ENCODE measurements around the gene CRYBG1. TPM values are rescaled to one million over a fixed set of nuclear protein-coding genes. Genes with fewer than 3 reads are reported as not detected.

The CRYBG1 gene
- total RNA-seq, 1 donor from 2014 or later = 0.06 TPM

GRCh38 chr6:106516616-106517015 lies 156.1 kb downstream of the CRYBG1 start:
- H3K27ac Mint-ChIP-seq = no peak overlapping the region
- no peaks in the 10 kb centered on the region for H3K79me2 ChIP-seq (ENCODE audit: low read depth)

GRCh38 chr6:106517706-106518105 lies 157.2 kb downstream of the CRYBG1 start:
- Histone ChIP-seq H3K27ac (no peak overlapping the region), H3K9ac (no peak overlapping the region), H3K79me2 (ENCODE audit: low read depth) (no peaks in the 10 kb centered on the region), H3F3A (ENCODE audit: low read depth) (peaks cover 9% of the 10 kb centered on the region), H3K4me3 (no peak overlapping the region), H3K4me1 (no peaks in the 10 kb centered on the region), H3K9me3 (ENCODE audit: low read depth) (no peaks in the 10 kb centered on the region), H3K27me3 (peaks cover 28% of the 10 kb centered on the region), H4K20me1 (ENCODE audit: low read depth) (no peaks in the 10 kb centered on the region), H3K36me3 (no peaks in the 10 kb centered on the region), H2AFZ (replicated peaks) (no peak overlapping the region), H3K4me2 (no peak overlapping the region)
- TF ChIP-seq CTCF (IDR thresholded peaks at IDR 0.05) = no peak
- no peak for TF ChIP-seq EZH2 (IDR thresholded peaks at IDR 0.05)
- TF ChIP-seq EZH2phosphoT487 (IDR thresholded peaks at IDR 0.05) = no peak
- DNase-seq (ENCODE audit: low spot score) = no peak
- Mint-ChIP-seq H3K27me3 (ENCODE audit: insufficient read depth, low read depth) (peaks cover 29% of the 10 kb centered on the region), H3K27ac (no peak overlapping the region), H3K4me3 (no peak overlapping the region), H3K9me3 (no peaks in the 10 kb centered on the region), H3K36me3 (no peaks in the 10 kb centered on the region), H3K4me1 (peaks cover 6% of the 10 kb centered on the region)

More at GRCh38 chr6:106516616-106517015, 156.1 kb downstream of the CRYBG1 start:
- no peaks in the 10 kb centered on the region for H3K9me3 ChIP-seq (ENCODE audit: low read depth)
- H3K36me3 Mint-ChIP-seq = no peaks in the 10 kb centered on the region
- peaks cover 34% of the 10 kb centered on the region for H3K27me3 Mint-ChIP-seq (ENCODE audit: insufficient read depth, low read depth)
- peaks cover 9% of the 10 kb centered on the region for H3F3A ChIP-seq (ENCODE audit: low read depth)
- TF ChIP-seq EZH2phosphoT487 (IDR thresholded peaks at IDR 0.05) = no peak
- TF ChIP-seq EZH2 (IDR thresholded peaks at IDR 0.05) = no peak
- no peak for TF ChIP-seq CTCF (IDR thresholded peaks at IDR 0.05)
- no peak overlapping the region for H2AFZ ChIP-seq (replicated peaks)
- no peaks in the 10 kb centered on the region for H3K9me3 Mint-ChIP-seq
- no peak overlapping the region for H3K4me2 ChIP-seq
- H3K4me1 ChIP-seq = peaks cover 4% of the 10 kb centered on the region
- H3K9ac ChIP-seq = no peak overlapping the region
- no peak overlapping the region for H3K4me3 Mint-ChIP-seq
- no peak overlapping the region for H3K4me3 ChIP-seq
- H3K4me1 Mint-ChIP-seq = peaks cover 6% of the 10 kb centered on the region
- H4K20me1 ChIP-seq (ENCODE audit: low read depth) = peaks cover under 1% of the 10 kb centered on the region
- H3K27me3 ChIP-seq = peaks cover 39% of the 10 kb centered on the region
- no peaks in the 10 kb centered on the region for H3K36me3 ChIP-seq
- H3K27ac ChIP-seq = no peak overlapping the region
- DNase-seq (ENCODE audit: low spot score) = no peak

- no peak for TF ChIP-seq EZH2 (IDR thresholded peaks at IDR 0.05)
- TF ChIP-seq CTCF (IDR thresholded peaks at IDR 0.05) = no peak
- TF ChIP-seq EZH2phosphoT487 (IDR thresholded peaks at IDR 0.05) = no peak
- Histone ChIP-seq H2AFZ (replicated peaks) (no peak overlapping the region), H3K4me1 (no peaks in the 10 kb centered on the region), H3K4me3 (no peak overlapping the region), H3K27ac (no peak overlapping the region), H3K36me3 (no peaks in the 10 kb centered on the region), H4K20me1 (ENCODE audit: low read depth) (no peaks in the 10 kb centered on the region), H3F3A (ENCODE audit: low read depth) (no peaks in the 10 kb centered on the region), H3K9ac (no peak overlapping the region), H3K79me2 (ENCODE audit: low read depth) (no peaks in the 10 kb centered on the region), H3K27me3 (peaks cover 18% of the 10 kb centered on the region), H3K9me3 (ENCODE audit: low read depth) (no peaks in the 10 kb centered on the region), H3K4me2 (no peak overlapping the region)
- no peak overlapping the region for H3K4me3 Mint-ChIP-seq
- H3K27me3 Mint-ChIP-seq (ENCODE audit: insufficient read depth, low read depth) = peaks cover 19% of the 10 kb centered on the region
- no peaks in the 10 kb centered on the region for H3K9me3 Mint-ChIP-seq
- no peaks in the 10 kb centered on the region for H3K4me1 Mint-ChIP-seq
- H3K27ac Mint-ChIP-seq = no peak overlapping the region
- DNase-seq (ENCODE audit: low spot score) = no peak
- no peaks in the 10 kb centered on the region for H3K36me3 Mint-ChIP-seq
Measured at GRCh38 chr6:106518748-106519147, 158.2 kb downstream of the CRYBG1 start.

Data from neural progenitor cell (in vitro differentiated cells).